Neutrophil (primary cell): ENCODE results near the gene CHAC1.
A peak's percentile ranks its signal among the peaks of the same experiment; 100 is the strongest.

Experiments
- H3K27ac ChIP-seq: fragments of 200-600 bp; sonication (generic); 2 replicates; pipeline ENCODE4 v1.5.1; 2016; ENCODE audit warnings: mild to moderate bottlenecking, moderate library complexity
- H3K27me3 ChIP-seq: fragments of 200-600 bp; sonication (generic); 2 replicates; pipeline ENCODE4 v1.6.0; 2016; ENCODE audit warnings: mild to moderate bottlenecking
- H3K36me3 ChIP-seq: fragments of 200-600 bp; sonication (generic); 2 replicates; pipeline ENCODE4 v1.5.1; 2017
- H3K4me1 ChIP-seq, 2 experiments: fragments of 200-600 bp in 1 of 2; sonication (generic) in 1 of 2; 1 replicate in 1 of 2; 2 replicates in 1 of 2; pipeline versions ENCODE4 v1.5.1 to v1.6.1; 2013 to 2016; ENCODE audit warnings: low read depth in 1 of 2, low read length in 1 of 2, mild to moderate bottlenecking in 1 of 2, moderate library complexity in 1 of 2; ENCODE audit not compliant: control insufficient read depth in 1 of 2, insufficient read depth in 1 of 2
- H3K4me3 ChIP-seq, 2 experiments: fragments of 200-600 bp in 1 of 2; sonication (generic) in 1 of 2; 1 replicate in 1 of 2; 2 replicates in 1 of 2; pipeline ENCODE4 v1.5.1; 2013 to 2016; ENCODE audit warnings: low read depth in 1 of 2, low read length in 1 of 2, mild to moderate bottlenecking in 1 of 2, moderate library complexity in 1 of 2
- H3K9me3 ChIP-seq: fragments of 200-600 bp; sonication (generic); 2 replicates; pipeline ENCODE4 v1.5.1; 2016
- TF ChIP-seq, protein P1 (sequence below): fragments of 200-600 bp; sonication (generic); IDR thresholded peaks from 2 replicates; pipeline ENCODE4 v1.5.1; 2016; ENCODE audit warnings: antibody characterized with exemption

Gene CHAC1

DNA sequence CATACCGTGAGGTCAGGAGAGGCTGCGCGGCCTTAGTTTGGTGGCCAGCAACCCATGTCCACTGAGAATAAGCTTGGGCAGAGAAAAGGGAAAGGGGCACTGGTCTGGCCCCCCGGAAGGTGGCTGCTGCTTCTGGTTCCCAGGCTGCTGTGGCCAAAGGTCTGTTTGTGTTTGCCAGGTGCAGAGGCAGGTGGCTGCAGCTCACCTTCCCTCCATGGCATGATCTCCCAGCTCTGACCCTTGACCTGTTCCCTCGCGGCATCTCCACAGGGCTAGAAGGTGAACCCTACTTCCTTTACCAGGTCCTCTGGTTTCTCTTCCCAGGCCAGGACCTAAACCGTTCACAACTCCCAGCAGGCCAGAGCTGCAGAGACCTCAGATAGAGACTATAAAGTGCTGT, 45.2 kb upstream of the CHAC1 start:
- Histone ChIP-seq H3K4me1 (peaks cover 54 to 59% of the 10 kb centered on the region in 2 experiments), H3K4me3 (no peak overlapping the region), H3K27ac (peak overlapping the region; percentile 98), H3K9me3 (no peaks in the 10 kb centered on the region), H3K36me3 (peaks cover 14% of the 10 kb centered on the region), H3K27me3 (no peaks in the 10 kb centered on the region)
- TF ChIP-seq, protein P1, sequence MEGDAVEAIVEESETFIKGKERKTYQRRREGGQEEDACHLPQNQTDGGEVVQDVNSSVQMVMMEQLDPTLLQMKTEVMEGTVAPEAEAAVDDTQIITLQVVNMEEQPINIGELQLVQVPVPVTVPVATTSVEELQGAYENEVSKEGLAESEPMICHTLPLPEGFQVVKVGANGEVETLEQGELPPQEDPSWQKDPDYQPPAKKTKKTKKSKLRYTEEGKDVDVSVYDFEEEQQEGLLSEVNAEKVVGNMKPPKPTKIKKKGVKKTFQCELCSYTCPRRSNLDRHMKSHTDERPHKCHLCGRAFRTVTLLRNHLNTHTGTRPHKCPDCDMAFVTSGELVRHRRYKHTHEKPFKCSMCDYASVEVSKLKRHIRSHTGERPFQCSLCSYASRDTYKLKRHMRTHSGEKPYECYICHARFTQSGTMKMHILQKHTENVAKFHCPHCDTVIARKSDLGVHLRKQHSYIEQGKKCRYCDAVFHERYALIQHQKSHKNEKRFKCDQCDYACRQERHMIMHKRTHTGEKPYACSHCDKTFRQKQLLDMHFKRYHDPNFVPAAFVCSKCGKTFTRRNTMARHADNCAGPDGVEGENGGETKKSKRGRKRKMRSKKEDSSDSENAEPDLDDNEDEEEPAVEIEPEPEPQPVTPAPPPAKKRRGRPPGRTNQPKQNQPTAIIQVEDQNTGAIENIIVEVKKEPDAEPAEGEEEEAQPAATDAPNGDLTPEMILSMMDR, result no peak

DNA sequence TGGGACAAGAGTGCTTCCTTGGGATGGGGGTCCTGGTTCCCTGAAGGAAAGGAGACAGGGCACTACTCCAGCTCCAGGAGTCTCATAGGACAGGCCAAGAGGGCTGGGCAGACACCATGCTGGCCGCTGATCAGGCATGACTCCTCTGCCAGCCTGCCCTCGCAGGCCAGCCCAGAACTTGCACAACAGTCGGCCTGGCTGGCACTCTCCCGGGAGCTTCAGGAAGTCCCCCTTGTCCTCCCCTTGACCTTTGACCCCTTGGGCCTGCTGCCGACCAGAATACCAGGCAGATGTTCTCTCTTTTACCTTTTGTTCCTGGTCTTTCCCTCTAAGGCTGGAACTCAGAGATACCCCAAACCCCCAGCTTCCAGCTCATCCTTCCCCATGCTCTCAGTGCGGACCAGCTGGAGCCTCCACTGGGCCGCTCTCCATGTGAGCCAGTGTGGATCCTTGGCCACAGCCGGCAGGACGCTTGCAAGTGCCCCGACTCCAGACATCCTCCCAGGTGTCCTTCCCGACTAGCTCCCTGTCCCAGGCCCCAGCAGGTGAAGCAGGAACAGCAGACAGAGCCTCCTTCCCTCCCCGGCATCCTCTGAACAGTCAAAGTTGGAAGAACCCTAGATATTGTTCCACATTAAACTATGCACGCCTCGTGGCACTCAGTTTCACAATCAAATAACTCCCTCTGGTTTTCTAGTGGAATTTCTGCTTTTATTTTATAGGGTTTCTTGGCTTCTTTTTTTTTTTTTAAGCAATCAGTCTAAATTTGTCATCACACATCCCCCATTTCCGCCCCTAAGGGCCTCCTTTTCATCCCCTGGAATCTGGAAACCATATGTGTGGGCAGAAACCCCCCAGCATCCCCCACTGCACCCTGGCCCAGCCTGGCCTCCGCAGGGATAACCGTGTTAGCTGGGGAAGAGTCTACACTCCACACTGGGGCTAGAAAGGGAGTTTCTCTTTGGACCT, 43.3 kb upstream of the CHAC1 start:
- Histone ChIP-seq H3K4me3 (no peak overlapping the region), H3K4me1 (peaks cover 35 to 40% of the 10 kb centered on the region in 2 experiments), H3K27me3 (no peaks in the 10 kb centered on the region), H3K9me3 (no peaks in the 10 kb centered on the region), H3K36me3 (peaks cover under 1% of the 10 kb centered on the region), H3K27ac (peak overlapping the region; percentile 27)
- TF ChIP-seq, protein P1, result no peak

DNA sequence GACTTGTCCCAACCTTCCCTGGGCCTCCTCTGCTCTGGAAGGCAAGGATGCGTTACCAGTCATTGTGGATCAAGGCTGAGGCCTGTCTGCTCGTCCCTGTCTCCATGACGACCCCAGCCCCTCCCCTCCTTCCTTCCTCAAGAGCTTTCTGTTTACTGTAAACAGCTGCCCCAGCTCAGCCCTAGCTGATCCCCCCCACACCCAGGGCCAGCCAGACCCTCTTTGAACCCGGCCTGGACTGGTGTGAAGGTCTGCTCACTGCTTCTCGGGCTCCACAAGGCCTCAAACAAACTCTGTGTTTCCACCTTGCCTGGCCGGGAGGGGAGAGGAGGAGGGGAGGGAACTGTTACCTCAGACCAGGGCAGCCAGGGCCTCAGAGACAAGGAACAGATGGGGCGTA, 42.1 kb upstream of the CHAC1 start:
- no peaks in the 10 kb centered on the region for H3K9me3 ChIP-seq
- no peak overlapping the region for H3K4me3 ChIP-seq
- no peaks in the 10 kb centered on the region for H3K27me3 ChIP-seq
- TF ChIP-seq, protein P1, result no peak
- H3K27ac ChIP-seq, result no peak overlapping the region
- H3K4me1 ChIP-seq, result peaks cover 27 to 30% of the 10 kb centered on the region in 2 experiments
- no peaks in the 10 kb centered on the region for H3K36me3 ChIP-seq

DNA sequence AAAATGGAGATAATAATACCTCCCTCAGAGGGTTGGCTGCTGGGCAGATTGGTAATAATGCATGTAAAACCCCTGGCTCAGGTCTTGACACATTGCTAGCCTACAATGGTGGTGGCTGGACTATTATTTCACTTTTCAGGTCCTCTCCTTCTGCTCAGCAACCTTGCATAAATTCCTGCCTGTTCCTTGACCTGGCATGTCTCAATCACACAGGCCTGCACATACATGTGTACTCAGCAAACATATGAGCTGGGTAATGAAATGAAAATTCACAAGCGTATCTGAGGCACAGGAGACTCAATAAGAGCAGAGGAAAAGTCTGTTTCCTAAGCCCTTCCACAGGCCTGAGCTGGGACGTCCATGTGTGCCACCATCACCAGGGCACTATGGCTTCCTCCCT, 41.6 kb upstream of the CHAC1 start:
- Histone ChIP-seq H3K4me1 (peaks cover 21 to 25% of the 10 kb centered on the region in 2 experiments), H3K4me3 (no peak overlapping the region), H3K9me3 (no peaks in the 10 kb centered on the region), H3K27me3 (no peaks in the 10 kb centered on the region), H3K36me3 (no peaks in the 10 kb centered on the region), H3K27ac (no peak overlapping the region)
- TF ChIP-seq, protein P1, result no peak

DNA sequence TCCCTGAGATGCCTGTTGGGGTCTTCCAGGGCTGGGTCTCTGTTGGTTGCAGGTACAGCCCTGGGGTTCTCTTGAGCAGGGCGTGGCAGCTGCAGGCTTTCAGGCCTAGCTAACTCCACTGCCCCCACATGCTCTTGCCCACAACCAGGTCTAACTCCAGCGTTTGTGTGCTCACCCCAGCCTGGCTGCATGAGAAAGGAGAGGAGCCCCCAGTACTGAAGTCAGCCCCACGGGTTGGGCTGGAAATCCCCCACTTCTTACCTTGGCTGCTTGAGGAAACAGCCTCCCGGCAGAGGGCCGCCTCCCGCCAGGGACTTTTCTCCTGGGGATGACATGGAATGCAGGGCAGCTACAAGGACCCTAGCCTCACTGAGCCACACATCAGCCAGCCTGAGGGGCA, 40.8 kb upstream of the CHAC1 start:
- Histone ChIP-seq H3K36me3 (no peaks in the 10 kb centered on the region), H3K27ac (no peak overlapping the region), H3K27me3 (no peaks in the 10 kb centered on the region), H3K4me3 (no peak overlapping the region), H3K9me3 (no peaks in the 10 kb centered on the region), H3K4me1 (peaks cover 13 to 17% of the 10 kb centered on the region in 2 experiments)
- TF ChIP-seq, protein P1, result no peak
